DOHH2 (cell line): ENCODE data around the gene ABHD17C.

ENCODE experiments used
- H3F3A ChIP-seq: fragments of 200-600 bp; sonication (generic), shearing (Covaris generic); 2 replicates; pipeline ENCODE4 v1.6.0; 2016; ENCODE audit warnings: antibody characterized with exemption, mild to moderate bottlenecking; ENCODE audit not compliant: control insufficient read depth, insufficient read depth
- H3K27ac ChIP-seq: fragments of 200-600 bp; sonication (generic); 2 replicates; pipeline ENCODE4 v1.5.1; 2014; ENCODE audit warnings: low read depth, mild to moderate bottlenecking, low read length, moderate library complexity
- H3K27me3 ChIP-seq: fragments of 200-600 bp; sonication (generic); 2 replicates; pipeline ENCODE4 v1.6.1; 2014; ENCODE audit warnings: mild to moderate bottlenecking, low read length, mixed read lengths; ENCODE audit not compliant: control insufficient read depth
- H3K36me3 ChIP-seq: fragments of 200-600 bp; sonication (generic); 2 replicates; pipeline ENCODE4 v1.6.1; 2014; ENCODE audit warnings: mild to moderate bottlenecking, low read length, moderate library complexity, mixed read lengths; ENCODE audit not compliant: control insufficient read depth
- H3K4me1 ChIP-seq: fragments of 200-600 bp; sonication (generic); 2 replicates; pipeline ENCODE4 v1.6.1; 2014; ENCODE audit warnings: mild to moderate bottlenecking, low read length, mixed read lengths; ENCODE audit not compliant: control insufficient read depth
- H3K4me2 ChIP-seq: fragments of 200-600 bp; sonication (generic); 2 replicates; pipeline ENCODE4 v1.6.0; 2014; ENCODE audit warnings: mild to moderate bottlenecking, low read length, moderate library complexity
- H3K4me3 ChIP-seq: fragments of 200-600 bp; sonication (generic); 2 replicates; pipeline ENCODE4 v1.5.1; 2014; ENCODE audit warnings: mild to moderate bottlenecking, low read length, mixed read lengths
- H3K79me2 ChIP-seq: fragments of 200-600 bp; sonication (generic); 2 replicates; pipeline ENCODE4 v1.6.1; 2014; ENCODE audit warnings: mild to moderate bottlenecking, low read length, mixed read lengths; ENCODE audit not compliant: control insufficient read depth
- H3K9me2 ChIP-seq: fragments of 200-600 bp; sonication (generic); replicated peaks from 2 replicates; pipeline ENCODE4 v1.6.1; 2014; ENCODE audit warnings: mild to moderate bottlenecking, low read length, mixed read lengths; ENCODE audit not compliant: control insufficient read depth
- H3K9me3 ChIP-seq: fragments of 200-600 bp; sonication (generic); 2 replicates; pipeline ENCODE4 v1.6.1; 2014; ENCODE audit warnings: antibody characterized with exemption, low read length, mixed read lengths; ENCODE audit not compliant: control insufficient read depth, insufficient read depth
- H4K20me1 ChIP-seq: fragments of 200-600 bp; sonication (generic); 2 replicates; pipeline ENCODE4 v1.6.0; 2014; ENCODE audit warnings: low read depth, mild to moderate bottlenecking, antibody characterized with exemption, low read length, moderate library complexity; ENCODE audit not compliant: control insufficient read depth, insufficient read depth
- CTCF ChIP-seq: fragments of 200-600 bp; sonication (generic); IDR thresholded peaks from one replicate; pipeline ENCODE4 v1.5.1; 2014; ENCODE audit warnings: antibody characterized with exemption, mild to moderate bottlenecking, low read depth, low read length; ENCODE audit not compliant: poor library complexity, severe bottlenecking
- EZH2phosphoT487 ChIP-seq: fragments of 200-600 bp; sonication (generic); IDR thresholded peaks from 2 replicates; pipeline ENCODE4 v1.6.1; 2017; ENCODE audit warnings: borderline replicate concordance, mild to moderate bottlenecking, antibody characterized with exemption, low read length, moderate library complexity, mixed read lengths

The ABHD17C gene

GRCh38 chr15:80774486-80774885 lies 79.4 kb downstream of the ABHD17C start:
- H3K4me3 ChIP-seq, result no peak overlapping the region
- H3K9me2 ChIP-seq, result no peaks in the 10 kb centered on the region
- H3K36me3 ChIP-seq, result no peaks in the 10 kb centered on the region
- H4K20me1 ChIP-seq, result no peaks in the 10 kb centered on the region
- TF ChIP-seq EZH2phosphoT487, result no peak
- TF ChIP-seq CTCF, result no peak
- no peaks in the 10 kb centered on the region for H3K79me2 ChIP-seq
- no peak overlapping the region for H3K4me2 ChIP-seq
- H3K9me3 ChIP-seq, result no peaks in the 10 kb centered on the region
- no peaks in the 10 kb centered on the region for H3K4me1 ChIP-seq
- H3K27ac ChIP-seq, result no peak overlapping the region
- H3K27me3 ChIP-seq, result peaks cover 9% of the 10 kb centered on the region; the same call in 1 of the 2 replicates
- H3F3A ChIP-seq, result no peaks in the 10 kb centered on the region

- no peak for TF ChIP-seq CTCF
- no peak for TF ChIP-seq EZH2phosphoT487
- H3F3A ChIP-seq, result no peaks in the 10 kb centered on the region
These were observed 80.2 kb downstream of the ABHD17C start for GRCh38 chr15:80775338-80775737.

GRCh38 chr15:80776420-80777045 lies 81.4 kb downstream of the ABHD17C start:
- no peaks in the 10 kb centered on the region for H4K20me1 ChIP-seq
- H3K27ac ChIP-seq, result no peak overlapping the region
- H3K9me3 ChIP-seq, result no peaks in the 10 kb centered on the region
- H3K4me1 ChIP-seq, result no peaks in the 10 kb centered on the region
- no peak overlapping the region for H3K4me2 ChIP-seq
- H3K4me3 ChIP-seq, result no peak overlapping the region
- peaks cover 9% of the 10 kb centered on the region for H3K27me3 ChIP-seq
- no peaks in the 10 kb centered on the region for H3F3A ChIP-seq
- H3K9me2 ChIP-seq, result no peaks in the 10 kb centered on the region
- no peaks in the 10 kb centered on the region for H3K36me3 ChIP-seq
- no peaks in the 10 kb centered on the region for H3K79me2 ChIP-seq
- TF ChIP-seq CTCF (peak; percentile 92), EZH2phosphoT487 (no peak)

More at GRCh38 chr15:80775338-80775737, 80.2 kb downstream of the ABHD17C start:
- Histone ChIP-seq H3K79me2 (no peaks in the 10 kb centered on the region), H3K4me3 (no peak overlapping the region), H3K36me3 (no peaks in the 10 kb centered on the region), H3K9me2 (no peaks in the 10 kb centered on the region), H3K27me3 (peaks cover 9% of the 10 kb centered on the region), H3K4me2 (no peak overlapping the region), H4K20me1 (no peaks in the 10 kb centered on the region), H3K4me1 (no peaks in the 10 kb centered on the region), H3K9me3 (no peaks in the 10 kb centered on the region), H3K27ac (no peak overlapping the region)
